Measurements from ENCODE around the gene NOXRED1. TPM values are rescaled to one million over a fixed set of nuclear protein-coding genes. Genes with fewer than 3 reads are reported as not detected.

The NOXRED1 gene
- total and polyA plus RNA-seq, 11 donors: 0.15 to 0.32 (median 0.28) TPM; not detected in 7

DNA sequence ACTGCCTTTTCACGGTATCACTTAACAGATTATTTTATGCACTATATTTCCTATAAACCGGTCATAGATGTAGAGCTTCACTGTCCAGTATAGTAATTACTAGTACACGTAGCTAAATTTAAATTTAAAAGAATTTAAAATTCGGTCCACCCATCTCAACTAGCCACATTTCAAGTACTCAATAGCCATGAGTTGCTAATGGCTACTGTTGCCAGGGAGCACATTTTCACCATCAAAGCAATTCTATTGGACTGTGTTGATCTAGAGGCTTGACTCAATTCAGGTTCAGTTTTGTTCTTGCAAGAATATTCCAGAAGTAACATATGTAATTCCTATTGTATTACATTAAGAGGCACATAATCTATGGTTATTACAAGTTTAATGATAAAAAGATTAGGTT lies 66.4 kb downstream of the NOXRED1 start:
- ATAC-seq: no peak
- no peak overlapping the region for H3K4me3 ChIP-seq
- H3K36me3 ChIP-seq: no peaks in the 10 kb centered on the region
- H3K27ac ChIP-seq: no peak overlapping the region
- no peaks in the 10 kb centered on the region for H3K9me3 ChIP-seq
- no peaks in the 10 kb centered on the region for H3K4me1 ChIP-seq
- no peaks in the 10 kb centered on the region for H3K27me3 ChIP-seq
- no peak for DNase-seq
- WGBS, 4 donors: 94 to 96% (median 95%) methylated on average over 4 of the region's 4 CpGs
- intact Hi-C loops (cut with DNase I): no loop called here
- TF ChIP-seq POLR2A (IDR thresholded peaks at IDR 0.05): no peak
- TF ChIP-seq, protein P1, sequence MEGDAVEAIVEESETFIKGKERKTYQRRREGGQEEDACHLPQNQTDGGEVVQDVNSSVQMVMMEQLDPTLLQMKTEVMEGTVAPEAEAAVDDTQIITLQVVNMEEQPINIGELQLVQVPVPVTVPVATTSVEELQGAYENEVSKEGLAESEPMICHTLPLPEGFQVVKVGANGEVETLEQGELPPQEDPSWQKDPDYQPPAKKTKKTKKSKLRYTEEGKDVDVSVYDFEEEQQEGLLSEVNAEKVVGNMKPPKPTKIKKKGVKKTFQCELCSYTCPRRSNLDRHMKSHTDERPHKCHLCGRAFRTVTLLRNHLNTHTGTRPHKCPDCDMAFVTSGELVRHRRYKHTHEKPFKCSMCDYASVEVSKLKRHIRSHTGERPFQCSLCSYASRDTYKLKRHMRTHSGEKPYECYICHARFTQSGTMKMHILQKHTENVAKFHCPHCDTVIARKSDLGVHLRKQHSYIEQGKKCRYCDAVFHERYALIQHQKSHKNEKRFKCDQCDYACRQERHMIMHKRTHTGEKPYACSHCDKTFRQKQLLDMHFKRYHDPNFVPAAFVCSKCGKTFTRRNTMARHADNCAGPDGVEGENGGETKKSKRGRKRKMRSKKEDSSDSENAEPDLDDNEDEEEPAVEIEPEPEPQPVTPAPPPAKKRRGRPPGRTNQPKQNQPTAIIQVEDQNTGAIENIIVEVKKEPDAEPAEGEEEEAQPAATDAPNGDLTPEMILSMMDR (IDR thresholded peaks at IDR 0.05): no peak

DNA sequence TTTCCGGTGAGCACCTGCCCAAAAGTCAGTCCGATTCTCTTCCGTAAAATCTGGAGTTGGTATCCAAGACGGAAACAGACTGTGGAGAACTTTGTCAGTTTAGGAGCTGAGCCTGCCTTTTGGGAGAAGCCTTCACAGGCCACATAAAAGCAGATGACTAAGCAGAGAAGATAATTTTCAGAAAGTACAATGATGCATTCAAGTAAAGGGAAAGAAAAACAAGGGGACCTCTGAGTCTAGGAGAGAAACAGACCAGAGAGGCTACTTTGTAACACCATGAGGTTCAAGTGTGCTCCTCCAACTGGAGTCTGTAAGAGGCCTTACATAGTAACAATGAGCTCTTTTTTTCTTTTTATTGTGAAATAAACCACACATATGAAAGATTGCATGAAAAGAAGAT lies 67.5 kb downstream of the NOXRED1 start:
- no peak overlapping the region for H3K4me3 ChIP-seq
- H3K9me3 ChIP-seq: no peaks in the 10 kb centered on the region
- intact Hi-C loops (cut with DNase I): no loop called here
- DNase-seq (no peak), ATAC-seq (no peak)
- H3K4me1 ChIP-seq: no peaks in the 10 kb centered on the region
- H3K36me3 ChIP-seq: peaks cover 0 to 3% (median 0%) of the 10 kb centered on the region in 9 donors
- no peaks in the 10 kb centered on the region for H3K27me3 ChIP-seq
- TF ChIP-seq, protein P1 (IDR thresholded peaks at IDR 0.05): no peak
- TF ChIP-seq POLR2A (IDR thresholded peaks at IDR 0.05): no peak
- no peak overlapping the region for H3K27ac ChIP-seq
- WGBS, 4 donors: 93 to 96% (median 93%) methylated on average over 4 of the region's 4 CpGs

DNA sequence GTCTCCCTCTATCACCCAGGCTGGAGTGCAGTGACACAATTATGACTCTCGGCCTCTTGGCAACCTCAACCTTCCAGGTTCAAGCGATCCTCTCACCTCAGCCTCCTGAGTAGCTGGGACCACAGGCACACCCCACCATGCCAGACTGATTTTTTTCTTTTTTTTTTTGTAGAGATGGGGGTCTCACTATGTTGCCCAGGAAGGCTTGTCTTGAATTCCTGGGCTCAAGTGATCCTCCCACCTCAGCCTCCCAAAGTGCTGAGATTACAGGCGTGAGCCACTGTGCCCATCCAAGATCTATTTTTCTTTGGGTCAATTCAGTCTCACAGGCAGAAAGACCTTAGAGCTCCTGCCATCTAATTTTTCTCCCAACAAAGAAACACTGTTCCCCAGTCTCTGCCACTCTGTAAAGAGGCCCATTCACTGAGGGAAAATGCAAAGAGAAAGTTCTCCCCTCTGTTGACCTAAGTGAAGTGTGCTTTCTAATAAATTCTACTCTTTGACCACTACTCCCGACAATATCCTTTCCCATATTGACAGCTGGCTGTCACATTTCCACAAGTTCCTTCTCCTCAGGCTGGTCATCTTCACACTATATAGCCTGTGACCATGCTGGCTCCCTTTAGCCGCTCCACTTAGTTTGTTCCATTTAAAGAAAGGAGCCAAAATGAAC lies 69.7 kb downstream of the NOXRED1 start:
- 88 to 92% (median 90%) methylated on average over 5 of the region's 5 CpGs for WGBS, 4 donors
- H3K27ac ChIP-seq: no peak overlapping the region
- ATAC-seq (no peak), DNase-seq (no peak)
- intact Hi-C loops (cut with DNase I): no loop called here
- H3K9me3 ChIP-seq: no peaks in the 10 kb centered on the region
- no peaks in the 10 kb centered on the region for H3K27me3 ChIP-seq
- H3K4me3 ChIP-seq: no peak overlapping the region
- TF ChIP-seq, protein P1 (IDR thresholded peaks at IDR 0.05): no peak
- TF ChIP-seq POLR2A (IDR thresholded peaks at IDR 0.05): no peak
- H3K36me3 ChIP-seq: peaks cover 0 to 19% (median 9%) of the 10 kb centered on the region in 9 donors
- H3K4me1 ChIP-seq: no peaks in the 10 kb centered on the region

DNA sequence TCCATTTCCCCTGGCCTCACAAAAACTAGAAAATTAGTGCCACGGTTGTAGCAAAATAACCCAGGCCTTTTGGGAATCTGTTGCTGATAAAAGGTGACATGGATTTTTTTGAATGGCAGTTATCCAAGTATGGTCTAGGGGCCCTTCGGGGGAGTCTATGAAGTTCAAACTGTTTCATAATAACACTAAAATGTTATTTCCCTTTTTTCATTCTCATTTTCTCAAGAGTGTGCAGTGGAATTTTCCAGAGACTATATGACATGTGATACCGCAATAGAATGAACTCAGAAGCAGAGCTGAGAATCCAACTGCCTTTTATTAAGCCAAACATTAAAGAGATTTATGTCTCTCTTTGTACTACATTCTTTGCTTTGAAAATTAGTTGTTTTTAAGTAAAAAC lies 75.6 kb downstream of the NOXRED1 start:
- Histone ChIP-seq H3K4me3 (no peak overlapping the region), H3K36me3 (peaks cover 0 to 36% (median 25%) of the 10 kb centered on the region in 9 donors), H3K27ac (peak overlapping the region in 1 of 12 donors; percentile 51), H3K4me1 (peaks cover 0 to 6% (median 0%) of the 10 kb centered on the region in 12 donors), H3K27me3 (no peaks in the 10 kb centered on the region), H3K9me3 (no peaks in the 10 kb centered on the region)
- no peak for DNase-seq
- TF ChIP-seq, protein P1 (IDR thresholded peaks at IDR 0.05): no peak
- TF ChIP-seq POLR2A (IDR thresholded peaks at IDR 0.05): no peak
- no peak for ATAC-seq
- intact Hi-C loops (cut with DNase I): no loop called here
- WGBS, 4 donors: 74 to 86% (median 80%) methylated on average over 3 of the region's 3 CpGs

Data from heart left ventricle (tissue), 16 donors.